ENCODE measurements around the gene SRR. TPM values are rescaled to one million over a fixed set of nuclear protein-coding genes. Genes with fewer than 3 reads are reported as not detected.

Gene SRR
- total RNA-seq, 1 donor from 2014 or later: 17.6 TPM

DNA sequence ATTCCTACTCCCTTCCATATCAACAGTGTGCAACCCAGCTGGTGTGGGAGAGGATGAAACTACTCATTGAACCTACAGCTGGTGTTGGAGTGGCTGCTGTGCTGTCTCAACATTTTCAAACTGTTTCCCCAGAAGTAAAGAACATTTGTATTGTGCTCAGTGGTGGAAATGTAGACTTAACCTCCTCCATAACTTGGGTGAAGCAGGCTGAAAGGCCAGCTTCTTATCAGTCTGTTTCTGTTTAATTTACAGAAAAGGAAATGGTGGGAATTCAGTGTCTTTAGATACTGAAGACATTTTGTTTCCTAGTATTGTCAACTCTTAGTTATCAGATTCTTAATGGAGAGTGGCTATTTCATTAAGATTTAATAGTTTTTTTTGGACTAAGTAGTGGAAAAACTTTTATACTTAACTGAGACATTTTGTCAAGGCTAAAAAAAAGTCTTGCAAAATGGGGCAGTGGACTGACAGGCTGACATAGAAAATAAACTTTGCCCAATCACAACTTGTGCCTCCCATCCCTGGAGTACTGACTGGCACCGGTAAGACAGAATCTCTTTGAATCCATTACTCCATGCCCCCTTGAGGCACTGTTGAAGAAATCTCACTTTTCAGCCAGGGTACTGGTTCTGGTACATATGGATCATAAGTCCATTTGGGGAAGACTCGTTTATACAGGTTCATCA lies 20.0 kb downstream of the SRR start:
- no peak for DNase-seq (ENCODE audit: low spot score in 2 of 2, unreplicated experiment in 2 of 2)
- Mint-ChIP-seq H3K9me3 (no peaks in the 10 kb centered on the region), H3K4me3 (no peak overlapping the region), H3K27ac (no peak overlapping the region), H3K36me3 (peaks cover 40% of the 10 kb centered on the region), H3K27me3 (ENCODE audit: low read depth) (no peaks in the 10 kb centered on the region), H3K4me1 (no peaks in the 10 kb centered on the region)
- TF ChIP-seq, protein P1, sequence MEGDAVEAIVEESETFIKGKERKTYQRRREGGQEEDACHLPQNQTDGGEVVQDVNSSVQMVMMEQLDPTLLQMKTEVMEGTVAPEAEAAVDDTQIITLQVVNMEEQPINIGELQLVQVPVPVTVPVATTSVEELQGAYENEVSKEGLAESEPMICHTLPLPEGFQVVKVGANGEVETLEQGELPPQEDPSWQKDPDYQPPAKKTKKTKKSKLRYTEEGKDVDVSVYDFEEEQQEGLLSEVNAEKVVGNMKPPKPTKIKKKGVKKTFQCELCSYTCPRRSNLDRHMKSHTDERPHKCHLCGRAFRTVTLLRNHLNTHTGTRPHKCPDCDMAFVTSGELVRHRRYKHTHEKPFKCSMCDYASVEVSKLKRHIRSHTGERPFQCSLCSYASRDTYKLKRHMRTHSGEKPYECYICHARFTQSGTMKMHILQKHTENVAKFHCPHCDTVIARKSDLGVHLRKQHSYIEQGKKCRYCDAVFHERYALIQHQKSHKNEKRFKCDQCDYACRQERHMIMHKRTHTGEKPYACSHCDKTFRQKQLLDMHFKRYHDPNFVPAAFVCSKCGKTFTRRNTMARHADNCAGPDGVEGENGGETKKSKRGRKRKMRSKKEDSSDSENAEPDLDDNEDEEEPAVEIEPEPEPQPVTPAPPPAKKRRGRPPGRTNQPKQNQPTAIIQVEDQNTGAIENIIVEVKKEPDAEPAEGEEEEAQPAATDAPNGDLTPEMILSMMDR (IDR thresholded peaks at IDR 0.05; ENCODE audit: unreplicated experiment): no peak

DNA sequence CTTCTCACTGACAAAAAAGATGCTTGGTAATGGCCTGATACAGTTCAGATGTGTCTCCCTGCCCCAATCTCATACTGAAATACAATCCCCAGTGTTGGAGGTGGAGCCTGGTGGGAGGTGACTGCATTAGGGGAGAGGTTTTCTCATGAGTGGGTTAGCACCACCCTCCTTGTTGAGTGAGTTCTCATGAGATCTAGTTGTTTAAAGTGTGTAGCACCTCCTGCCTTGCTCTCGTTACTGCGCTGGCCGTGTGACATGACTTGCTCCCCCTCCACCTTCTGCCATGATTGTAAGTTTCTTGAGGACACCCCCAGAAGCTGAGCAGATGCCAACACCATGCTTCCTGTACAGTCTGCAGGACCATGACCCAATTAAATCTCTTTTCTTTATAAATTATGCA lies 27.6 kb downstream of the SRR start:
- H3K27me3 Mint-ChIP-seq (ENCODE audit: low read depth): no peaks in the 10 kb centered on the region
- no peak overlapping the region for H3K4me3 Mint-ChIP-seq
- TF ChIP-seq, protein P1 (IDR thresholded peaks at IDR 0.05; ENCODE audit: unreplicated experiment): no peak
- H3K27ac Mint-ChIP-seq: no peak overlapping the region
- H3K9me3 Mint-ChIP-seq: no peaks in the 10 kb centered on the region
- peaks cover 24% of the 10 kb centered on the region for H3K36me3 Mint-ChIP-seq
- DNase-seq (ENCODE audit: low spot score in 2 of 2, unreplicated experiment in 2 of 2): no peak
- peaks cover 16% of the 10 kb centered on the region for H3K4me1 Mint-ChIP-seq

DNA sequence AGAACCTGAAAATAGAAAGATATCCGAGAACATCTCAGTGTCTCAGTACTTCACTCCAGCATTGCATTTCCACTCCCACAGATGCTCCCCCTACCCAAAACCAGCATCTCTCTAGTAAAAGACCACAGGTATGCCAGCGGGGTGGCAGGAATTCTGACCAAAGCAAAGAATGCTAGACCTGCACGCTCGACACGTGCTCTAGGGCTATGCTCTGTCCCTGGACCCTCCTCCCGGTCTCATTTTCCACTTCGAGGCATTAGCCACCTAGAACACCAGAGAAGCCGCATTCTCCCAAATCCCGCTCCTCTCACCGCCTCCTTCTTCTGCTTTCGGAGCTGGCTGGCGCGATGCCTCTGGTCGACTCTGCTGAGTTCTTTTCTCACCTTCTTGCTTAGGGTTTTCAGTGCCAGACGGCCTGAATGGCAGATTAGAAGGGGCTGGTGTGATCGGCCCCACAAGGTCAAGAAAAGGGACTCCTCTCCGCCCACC lies 32.0 kb downstream of the SRR start:
- H3K27me3 Mint-ChIP-seq (ENCODE audit: low read depth): no peaks in the 10 kb centered on the region
- peak overlapping the region; percentile 99 for H3K27ac Mint-ChIP-seq
- H3K4me1 Mint-ChIP-seq: peaks cover 25% of the 10 kb centered on the region
- TF ChIP-seq, protein P1 (IDR thresholded peaks at IDR 0.05; ENCODE audit: unreplicated experiment): no peak
- DNase-seq (ENCODE audit: low spot score in 2 of 2, unreplicated experiment in 2 of 2): no peak
- H3K4me3 Mint-ChIP-seq: peak overlapping the region; percentile 100
- H3K9me3 Mint-ChIP-seq: no peaks in the 10 kb centered on the region
- H3K36me3 Mint-ChIP-seq: peaks cover 7% of the 10 kb centered on the region

DNA sequence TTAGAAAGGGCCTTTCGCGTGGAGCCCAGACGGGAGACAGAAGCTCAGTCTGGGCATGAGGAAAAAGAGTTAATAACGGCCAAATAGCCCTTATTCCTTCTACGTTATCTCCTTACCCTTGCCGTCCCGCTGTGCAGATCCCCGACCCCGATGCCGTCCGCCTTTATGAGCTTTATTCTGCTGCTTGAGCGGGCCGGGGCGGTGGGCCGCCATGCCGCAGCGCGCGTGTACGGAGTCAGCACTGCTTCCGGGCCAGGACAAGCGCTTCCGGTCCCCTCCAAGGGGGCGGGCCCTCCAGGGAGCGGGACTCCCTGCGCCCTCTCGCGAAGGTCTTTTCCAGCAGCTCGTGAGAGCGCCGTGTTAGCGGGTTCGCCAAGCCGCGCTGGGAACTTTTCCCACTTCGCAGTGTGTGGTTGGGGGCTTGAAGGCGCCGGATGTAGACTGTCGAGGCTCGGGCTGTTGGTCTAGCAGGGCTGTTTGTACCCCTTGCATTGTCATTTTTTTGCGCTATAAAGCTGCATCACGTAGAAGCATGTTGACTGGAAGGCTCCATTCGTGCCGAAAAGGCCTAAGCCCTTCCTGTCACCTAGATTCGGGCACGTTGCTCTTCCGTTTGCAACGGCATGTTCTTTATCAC lies 32.6 kb downstream of the SRR start, which contains the start of gene TSR1:
TSS of gene TSR1 (minus strand) at position 243 of the 637 bp plus-strand sequence. CDS start at position 213, 30 bp downstream.
- Mint-ChIP-seq H3K9me3 (no peaks in the 10 kb centered on the region), H3K27me3 (ENCODE audit: low read depth) (no peaks in the 10 kb centered on the region), H3K27ac (peak within 1 kb of the TSS; percentile 99), H3K4me3 (peak within 1 kb of the TSS; percentile 100), H3K36me3 (peaks cover 7% of the 10 kb centered on the region), H3K4me1 (peaks cover 25% of the 10 kb centered on the region)
- DNase-seq (ENCODE audit: low spot score in 2 of 2, unreplicated experiment in 2 of 2): peak; percentile 86 to 91
- TF ChIP-seq, protein P1 (IDR thresholded peaks at IDR 0.05; ENCODE audit: unreplicated experiment): no peak

DNA sequence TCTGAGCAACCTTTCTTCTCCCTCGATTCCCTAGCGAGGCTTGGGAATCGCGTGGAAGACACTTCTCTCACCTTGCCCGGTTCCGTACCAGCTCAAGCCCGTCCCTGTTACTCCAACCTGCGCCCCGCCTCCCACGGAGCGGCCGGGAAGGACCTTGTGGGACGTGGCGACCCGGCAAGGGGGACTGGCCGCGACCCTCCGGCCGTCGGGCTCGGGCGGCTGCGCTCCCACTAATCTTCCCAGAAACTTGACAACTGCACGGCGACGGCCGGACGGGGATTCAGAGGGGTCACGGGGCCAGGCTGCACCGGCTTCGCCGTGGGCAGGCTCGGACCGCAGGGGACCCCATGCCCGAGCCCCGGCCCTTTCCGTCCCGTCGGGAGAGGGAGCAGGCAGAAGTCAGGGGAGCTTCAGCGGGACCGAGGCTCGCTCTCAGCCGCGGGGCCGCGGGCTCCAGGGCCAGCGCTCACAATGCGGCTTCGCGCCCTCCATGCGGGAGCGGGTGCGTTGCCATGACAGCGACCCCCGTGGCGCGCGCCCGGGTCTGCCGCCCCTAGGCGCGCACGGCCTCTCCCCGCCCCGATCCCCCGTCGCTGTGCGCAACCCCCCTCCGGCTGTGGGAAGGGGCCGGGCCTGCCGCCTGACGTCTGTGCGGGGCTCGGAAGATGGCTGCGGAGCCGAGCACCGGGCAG lies 33.2 kb downstream of the SRR start, which contains the start of gene SGSM2:
TSS of gene SGSM2 (plus strand) at position 650 of the 692 bp plus-strand sequence. CDS start 188 bp downstream, outside the sequence.
- Mint-ChIP-seq H3K27ac (peak within 1 kb of the TSS; percentile 99), H3K4me1 (peaks cover 25% of the 10 kb centered on the region), H3K36me3 (peaks cover 10% of the 10 kb centered on the region), H3K4me3 (peak within 1 kb of the TSS; percentile 100), H3K9me3 (no peaks in the 10 kb centered on the region), H3K27me3 (ENCODE audit: low read depth) (no peaks in the 10 kb centered on the region)
- DNase-seq (ENCODE audit: low spot score in 2 of 2, unreplicated experiment in 2 of 2): peak; percentile 65 to 75
- TF ChIP-seq, protein P1 (IDR thresholded peaks at IDR 0.05; ENCODE audit: unreplicated experiment): no peak
